ENCODE results near the gene F2R. TPM values are rescaled to one million over a fixed set of nuclear protein-coding genes. Genes with fewer than 3 reads are reported as not detected.

Gene F2R
- total RNA-seq, 4 donors from 2014 or later, result 5.8 to 11.3 (median 9.5) TPM

DNA sequence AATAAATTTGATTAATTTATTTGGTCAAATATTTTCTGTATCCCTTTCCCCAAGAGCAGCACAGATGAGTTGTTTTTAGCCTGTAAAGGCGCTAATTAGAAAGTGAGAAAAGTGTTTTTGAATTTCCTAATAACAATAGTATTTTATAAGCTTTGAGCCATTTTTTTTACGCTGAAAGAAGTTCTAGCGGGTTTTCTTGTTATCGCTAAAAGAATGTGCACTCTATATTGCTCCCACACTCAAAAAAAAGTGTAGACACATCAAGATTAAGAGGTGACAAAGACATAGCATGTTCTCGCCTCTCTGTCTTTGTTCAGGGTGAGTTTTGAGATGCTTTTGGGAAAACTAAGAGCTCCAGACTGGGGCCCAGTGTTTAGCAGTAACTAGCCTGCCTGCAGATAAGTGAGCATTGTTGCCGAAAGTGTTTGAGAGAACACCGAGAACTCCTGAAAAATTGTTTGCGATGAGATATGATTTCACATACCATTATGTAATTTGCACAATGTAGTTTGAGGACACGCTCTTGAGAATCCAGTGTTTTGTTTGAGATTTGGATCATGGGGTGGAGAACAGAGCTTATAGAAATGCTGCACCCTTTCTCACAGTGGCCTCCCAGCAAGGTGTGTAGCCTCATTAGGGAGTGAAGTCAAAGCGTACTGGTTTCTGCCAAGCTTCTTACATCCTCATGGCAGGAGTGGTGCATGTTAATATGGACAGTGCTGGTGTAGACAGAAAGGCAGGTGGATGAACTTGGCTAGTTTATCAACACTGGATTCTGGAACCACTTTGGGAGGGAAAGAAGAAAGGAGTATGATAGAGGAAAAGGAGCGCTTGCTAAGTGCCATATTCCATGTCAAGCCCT is 1.5 kb downstream of the F2R start:
- TF ChIP-seq, protein P1, sequence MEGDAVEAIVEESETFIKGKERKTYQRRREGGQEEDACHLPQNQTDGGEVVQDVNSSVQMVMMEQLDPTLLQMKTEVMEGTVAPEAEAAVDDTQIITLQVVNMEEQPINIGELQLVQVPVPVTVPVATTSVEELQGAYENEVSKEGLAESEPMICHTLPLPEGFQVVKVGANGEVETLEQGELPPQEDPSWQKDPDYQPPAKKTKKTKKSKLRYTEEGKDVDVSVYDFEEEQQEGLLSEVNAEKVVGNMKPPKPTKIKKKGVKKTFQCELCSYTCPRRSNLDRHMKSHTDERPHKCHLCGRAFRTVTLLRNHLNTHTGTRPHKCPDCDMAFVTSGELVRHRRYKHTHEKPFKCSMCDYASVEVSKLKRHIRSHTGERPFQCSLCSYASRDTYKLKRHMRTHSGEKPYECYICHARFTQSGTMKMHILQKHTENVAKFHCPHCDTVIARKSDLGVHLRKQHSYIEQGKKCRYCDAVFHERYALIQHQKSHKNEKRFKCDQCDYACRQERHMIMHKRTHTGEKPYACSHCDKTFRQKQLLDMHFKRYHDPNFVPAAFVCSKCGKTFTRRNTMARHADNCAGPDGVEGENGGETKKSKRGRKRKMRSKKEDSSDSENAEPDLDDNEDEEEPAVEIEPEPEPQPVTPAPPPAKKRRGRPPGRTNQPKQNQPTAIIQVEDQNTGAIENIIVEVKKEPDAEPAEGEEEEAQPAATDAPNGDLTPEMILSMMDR (IDR thresholded peaks at IDR 0.05), result no peak
- ATAC-seq (ENCODE audit: low FRiP score) (no peak), DNase-seq (ENCODE audit: low spot score) (no peak)

DNA sequence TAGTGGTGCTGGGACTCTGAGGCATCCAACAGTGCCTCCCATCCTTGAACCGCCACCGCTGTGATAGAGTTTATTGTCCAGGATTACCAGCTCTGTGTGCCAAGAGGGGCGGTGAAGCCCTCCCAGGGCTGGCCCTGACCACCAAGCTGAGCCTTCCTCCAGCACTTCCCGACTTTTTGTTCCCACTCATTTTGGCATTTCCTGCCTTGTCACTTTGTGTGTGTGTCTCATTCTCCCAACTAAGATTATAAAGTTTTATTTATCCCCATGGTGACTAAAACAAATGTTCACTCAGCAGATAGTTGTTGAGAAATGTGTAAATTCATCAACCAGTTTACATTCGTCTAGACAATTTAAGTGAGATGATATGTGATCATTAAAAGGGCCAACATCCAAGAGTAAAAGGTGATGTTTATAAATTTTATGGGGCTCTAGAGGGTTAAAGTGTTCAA is 2.5 kb downstream of the F2R start:
- TF ChIP-seq, protein P1 (IDR thresholded peaks at IDR 0.05), result no peak
- DNase-seq (ENCODE audit: low spot score) (no peak), ATAC-seq (ENCODE audit: low FRiP score) (no peak)

DNA sequence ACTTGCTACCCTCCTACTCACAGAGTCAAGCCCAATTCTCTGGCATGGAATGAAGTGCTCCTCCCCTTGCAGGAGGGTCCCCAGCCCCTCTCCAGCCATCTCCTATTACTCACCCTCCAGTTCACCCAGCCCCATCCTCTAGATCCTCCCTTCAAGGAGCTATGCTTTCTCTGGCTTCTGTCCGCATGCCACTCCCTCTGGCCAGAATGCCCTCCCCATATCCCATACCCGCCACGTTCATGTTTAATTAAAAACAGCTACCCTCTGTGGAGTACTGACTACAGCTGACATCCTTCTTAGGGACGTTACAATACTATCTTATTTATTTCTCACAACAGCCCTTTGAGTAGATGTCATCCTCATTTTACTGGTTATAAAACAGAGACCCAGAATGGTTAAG is 3.0 kb downstream of the F2R start:
- TF ChIP-seq, protein P1 (IDR thresholded peaks at IDR 0.05), result no peak
- DNase-seq (ENCODE audit: low spot score) (no peak), ATAC-seq (ENCODE audit: low FRiP score) (no peak)

DNA sequence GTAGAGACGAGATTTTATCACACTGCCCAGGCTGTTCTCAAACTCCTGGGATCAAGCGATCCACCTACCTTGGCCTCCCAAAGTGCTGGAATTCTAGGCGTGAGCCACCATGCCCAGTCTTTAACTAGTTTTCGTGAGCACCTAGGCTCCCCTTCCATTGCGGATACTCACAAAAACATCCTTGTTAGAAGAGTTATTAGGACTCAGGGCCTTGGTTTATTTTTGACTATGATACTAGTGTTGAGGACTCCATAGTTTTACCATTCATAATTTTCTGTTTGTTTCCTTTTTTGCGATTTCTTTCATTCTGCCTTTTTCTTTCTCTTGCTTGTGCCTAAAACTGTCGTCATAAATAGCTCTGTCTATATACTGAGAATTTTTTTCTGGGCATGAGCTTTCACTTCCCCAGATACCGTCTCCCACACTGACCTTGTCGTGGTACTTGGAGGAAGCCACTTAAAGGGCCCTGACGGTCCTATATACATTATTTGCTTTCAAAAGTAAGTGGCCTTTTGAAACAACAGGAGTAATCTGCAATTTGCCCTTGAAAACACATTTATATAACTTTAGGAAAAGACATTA is 5.2 kb downstream of the F2R start:
- DNase-seq (ENCODE audit: low spot score) (no peak), ATAC-seq (ENCODE audit: low FRiP score) (no peak)
- TF ChIP-seq, protein P1 (IDR thresholded peaks at IDR 0.05), result no peak

GRCh38 chr5:76723266-76723665 is 7.3 kb downstream of the F2R start:
- TF ChIP-seq, protein P1 (IDR thresholded peaks at IDR 0.05), result no peak
- ATAC-seq (ENCODE audit: low FRiP score), result no peak
- DNase-seq (ENCODE audit: low spot score), result no peak

DNA sequence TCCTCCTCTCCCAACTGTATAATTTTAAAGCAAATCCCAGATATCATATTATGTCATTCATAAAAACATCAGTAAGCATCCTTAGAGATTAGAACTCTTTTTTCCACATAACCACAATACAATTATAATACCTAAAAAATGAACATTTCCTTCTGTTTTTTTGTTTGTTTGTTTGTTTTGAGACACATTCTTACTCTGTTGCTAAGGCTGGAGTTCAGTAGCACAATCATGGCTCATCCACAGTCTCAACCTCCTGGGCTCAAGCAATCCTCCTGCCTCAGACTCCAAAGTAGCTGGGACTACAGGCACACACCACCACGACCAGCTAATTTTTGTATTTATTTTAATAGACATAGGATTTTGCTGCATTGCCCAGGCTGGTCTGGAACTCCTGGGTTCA is 8.0 kb downstream of the F2R start:
- TF ChIP-seq, protein P1 (IDR thresholded peaks at IDR 0.05), result no peak
- no peak for ATAC-seq (ENCODE audit: low FRiP score)
- no peak for DNase-seq (ENCODE audit: low spot score)

DNA sequence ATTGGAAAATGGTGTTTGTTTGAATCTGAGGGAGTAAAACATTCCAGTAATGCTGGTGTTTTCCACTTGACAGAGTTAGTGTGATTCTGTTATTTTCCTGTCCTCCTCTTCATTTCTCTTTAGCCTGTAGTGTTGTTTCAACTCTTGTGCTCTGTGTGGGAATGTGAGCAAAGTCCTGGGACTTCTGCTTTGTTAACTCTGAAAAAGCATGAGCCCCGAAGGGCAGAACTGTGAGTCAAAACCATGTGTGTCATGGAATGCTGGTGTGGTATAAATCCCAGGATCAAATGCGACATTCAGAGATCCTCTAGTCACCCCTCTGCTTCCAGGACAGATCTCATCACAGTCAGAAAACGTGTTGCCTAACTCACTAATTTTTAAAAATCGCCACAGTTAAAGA is 8.9 kb downstream of the F2R start:
- no peak for DNase-seq (ENCODE audit: low spot score)
- ATAC-seq (ENCODE audit: low FRiP score), result no peak
- TF ChIP-seq, protein P1 (IDR thresholded peaks at IDR 0.05), result no peak
